ENCODE measurements around the gene SHC2.
"Not testable (repeated sequence)": the region's sequence is repeated elsewhere in the genome, so short reads cannot be mapped to it uniquely, and the experiment has no call there.

Gene SHC2

GRCh38 chr19:491146-491741, 30.4 kb upstream of the SHC2 start:
- DNase-seq (ENCODE audit: low read depth in 2 of 2) = no peak

DNA sequence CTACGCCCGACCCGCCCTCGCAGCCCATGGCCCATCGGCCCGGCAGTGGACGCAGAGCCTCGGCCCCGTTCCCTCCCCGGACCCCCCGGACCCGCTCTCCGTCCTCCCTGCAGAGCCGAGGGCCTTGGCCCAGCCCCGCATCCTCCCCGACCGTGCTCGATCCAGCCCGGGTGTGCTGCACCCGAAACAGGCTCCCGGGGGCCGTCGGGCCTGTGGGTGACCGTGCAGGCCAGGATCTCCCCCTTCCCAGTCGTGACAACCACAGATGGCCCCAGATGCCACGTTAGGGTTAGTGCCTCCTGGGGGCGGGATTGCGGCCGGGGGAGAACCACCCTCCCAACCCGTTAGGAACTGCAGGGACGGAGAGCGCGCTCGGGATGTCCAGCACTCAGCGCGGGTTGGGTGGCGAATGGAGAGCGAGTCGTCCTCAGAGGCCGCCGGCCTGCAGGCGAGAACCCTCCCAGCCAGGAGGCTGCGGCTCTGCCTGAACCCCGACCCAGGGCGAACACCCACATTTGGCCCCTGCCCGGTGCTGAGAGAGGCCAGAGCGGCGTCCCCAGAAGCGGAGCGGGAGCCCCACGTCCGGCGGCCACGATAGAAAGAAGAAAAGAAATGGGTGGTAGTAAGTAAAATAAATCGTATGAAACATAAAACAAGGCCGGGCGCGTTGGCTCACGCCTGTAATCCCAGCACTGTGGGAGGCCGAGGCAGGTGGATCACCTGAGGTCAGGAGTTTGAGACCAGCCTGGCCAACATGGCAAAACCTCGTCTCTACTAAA, 28.8 kb upstream of the SHC2 start:
- DNase-seq (ENCODE audit: low read depth in 2 of 2) = no peak

- peak; percentile 85 to 90 for DNase-seq (ENCODE audit: low read depth in 2 of 2)
These were observed 27.9 kb upstream of the SHC2 start for GRCh38 chr19:488505-489417.

DNA sequence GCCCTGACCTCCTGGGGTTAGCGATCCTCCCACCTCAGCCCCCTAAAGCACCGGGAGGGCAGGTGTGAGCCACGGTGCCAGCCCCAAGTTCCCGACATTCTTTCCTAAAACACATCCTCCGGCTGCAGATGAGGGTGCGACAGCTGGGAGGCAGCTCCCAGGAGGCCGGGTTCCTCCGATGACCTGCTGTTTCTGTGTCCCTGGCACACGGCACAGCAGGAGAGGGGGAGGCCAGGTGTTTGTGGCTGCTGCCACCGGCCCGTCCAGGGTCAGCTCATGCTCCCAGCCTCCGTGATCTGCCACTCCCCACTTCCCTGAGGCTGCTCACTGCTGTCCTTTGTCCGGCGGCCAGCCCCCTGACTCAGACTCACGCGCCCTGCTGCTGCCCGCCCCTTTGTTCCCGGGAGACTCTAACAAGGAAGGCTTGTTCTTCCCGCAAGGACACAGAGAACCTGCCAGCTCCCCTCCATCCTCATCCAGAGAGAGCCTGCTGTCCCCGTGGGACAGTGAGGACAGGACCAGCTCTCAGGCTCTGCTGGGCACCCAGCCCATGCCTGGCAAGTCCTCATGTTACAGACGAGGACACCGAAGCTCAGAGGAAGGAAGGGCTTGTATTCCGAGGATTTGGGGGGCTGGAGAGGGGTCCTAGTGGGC, 24.9 kb upstream of the SHC2 start:
- no peak for DNase-seq (ENCODE audit: low read depth in 2 of 2)

DNA sequence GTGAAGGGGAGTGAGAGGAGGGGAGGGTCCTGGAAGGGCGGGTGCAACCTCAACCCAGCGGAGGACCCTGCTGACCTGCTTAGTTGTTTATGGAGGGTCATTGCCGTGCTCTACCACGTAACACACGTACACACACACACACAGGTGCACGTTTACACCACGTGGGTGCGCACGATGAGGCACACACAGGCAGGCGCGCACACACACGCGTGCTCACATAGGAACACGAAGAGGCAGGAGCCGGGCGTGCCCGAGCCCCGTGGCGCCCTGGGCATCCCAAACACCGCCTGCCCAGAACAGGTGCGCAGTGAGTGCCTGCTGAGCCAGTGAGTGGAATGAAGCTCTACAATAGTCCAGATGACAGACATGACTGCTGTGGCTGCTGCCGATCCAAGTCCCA, 24.2 kb upstream of the SHC2 start:
- no peak for DNase-seq (ENCODE audit: low read depth in 2 of 2)

GRCh38 chr19:484494-484893, 23.7 kb upstream of the SHC2 start:
- DNase-seq (ENCODE audit: low read depth in 2 of 2) = no peak

DNA sequence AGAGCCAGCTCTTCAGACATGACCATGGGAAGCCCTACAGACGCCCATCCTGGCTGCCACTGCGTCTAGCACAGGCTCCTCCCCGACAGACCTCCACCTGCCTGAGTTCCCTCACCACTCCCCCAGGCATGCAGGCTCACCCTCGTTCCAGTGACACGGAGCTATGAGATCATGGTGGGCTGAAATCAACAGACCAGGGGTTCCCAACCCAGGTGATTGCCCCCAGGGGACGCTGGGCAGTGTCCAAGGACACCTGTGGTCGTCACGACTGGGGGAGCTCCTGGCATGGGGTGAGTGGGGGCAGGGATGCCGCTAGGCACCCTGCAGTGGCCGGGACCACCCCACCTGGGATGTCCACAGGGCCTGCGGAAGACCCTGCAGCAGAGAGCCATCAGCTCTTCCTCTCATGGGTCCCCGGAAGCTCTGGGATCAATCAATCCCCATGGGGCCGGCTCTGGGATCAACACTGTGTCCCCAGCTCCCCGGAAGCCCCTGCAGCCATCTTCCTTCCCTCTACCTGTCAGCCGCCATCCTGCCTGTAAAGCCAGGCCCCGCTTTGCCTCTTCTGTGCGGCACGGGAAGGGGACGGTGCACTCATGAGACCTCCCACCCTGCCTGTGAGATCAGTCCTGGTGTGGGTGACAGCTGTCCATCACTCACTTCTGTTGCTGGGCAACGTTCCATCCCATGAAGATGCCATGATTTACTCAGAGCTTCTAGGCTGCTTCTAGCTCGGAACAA, 22.7 kb upstream of the SHC2 start:
- no peak for DNase-seq (ENCODE audit: low read depth in 2 of 2)

GRCh38 chr19:482186-483041, 21.6 kb upstream of the SHC2 start:
- DNase-seq (ENCODE audit: low read depth in 2 of 2) = no peak

DNA sequence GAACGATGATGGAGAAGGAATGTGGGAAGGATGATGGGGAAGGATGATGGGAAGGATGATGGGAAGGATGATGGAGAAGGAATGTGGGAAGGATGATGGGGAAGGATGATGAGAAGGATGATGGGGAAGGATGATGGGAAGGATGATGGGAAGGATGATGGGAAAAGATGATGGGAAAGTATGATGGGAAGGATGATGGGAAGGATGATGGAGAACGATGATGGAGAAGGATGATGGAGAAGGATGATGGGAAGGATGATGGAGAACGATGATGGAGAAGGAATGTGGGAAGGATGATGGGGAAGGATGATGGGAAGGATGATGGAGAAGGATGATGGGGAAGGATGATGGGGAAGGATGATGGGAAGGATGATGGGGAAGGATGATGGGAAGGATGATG, 20.3 kb upstream of the SHC2 start:
- not testable (repeated sequence) for DNase-seq (ENCODE audit: low read depth in 2 of 2)

DNA sequence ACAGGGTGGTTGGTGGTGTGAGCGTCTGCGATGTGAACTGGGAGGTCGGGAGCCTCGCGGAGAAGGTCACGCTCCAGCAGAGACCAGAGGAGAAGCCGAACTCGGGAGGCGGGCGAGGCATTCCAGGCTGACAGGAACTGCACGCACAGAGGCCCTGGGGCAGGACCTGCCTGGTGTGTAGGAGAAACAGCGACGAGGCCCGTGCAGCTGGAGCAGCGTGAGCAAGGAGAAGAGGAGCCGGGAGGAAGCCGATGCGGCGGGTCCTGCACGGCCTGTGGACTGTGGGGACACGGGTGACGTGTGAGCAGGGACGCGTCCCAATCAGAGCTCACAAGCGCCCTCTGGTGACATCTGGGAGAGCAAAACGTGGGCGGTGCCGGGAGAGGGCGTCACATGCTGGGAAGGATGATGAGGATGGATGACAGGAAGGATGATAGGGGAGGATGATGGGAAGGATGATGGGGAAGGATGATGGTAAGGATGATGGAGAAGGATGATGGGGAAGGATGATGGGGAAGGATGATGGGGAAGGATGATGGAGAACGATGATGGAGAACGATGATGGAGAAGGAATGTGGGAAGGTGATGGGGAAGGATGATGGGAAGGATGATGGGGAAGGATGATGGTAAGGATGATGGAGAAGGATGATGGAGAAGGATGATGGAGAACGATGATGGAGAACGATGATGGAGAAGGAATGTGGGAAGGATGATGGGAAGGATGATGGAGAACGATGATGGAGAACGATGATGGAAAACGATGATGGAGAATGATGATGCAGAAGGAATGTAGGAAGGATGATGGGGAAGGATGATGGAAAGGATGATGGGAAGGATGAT, 19.4 kb upstream of the SHC2 start:
- DNase-seq (ENCODE audit: low read depth in 2 of 2) = no peak

DNA sequence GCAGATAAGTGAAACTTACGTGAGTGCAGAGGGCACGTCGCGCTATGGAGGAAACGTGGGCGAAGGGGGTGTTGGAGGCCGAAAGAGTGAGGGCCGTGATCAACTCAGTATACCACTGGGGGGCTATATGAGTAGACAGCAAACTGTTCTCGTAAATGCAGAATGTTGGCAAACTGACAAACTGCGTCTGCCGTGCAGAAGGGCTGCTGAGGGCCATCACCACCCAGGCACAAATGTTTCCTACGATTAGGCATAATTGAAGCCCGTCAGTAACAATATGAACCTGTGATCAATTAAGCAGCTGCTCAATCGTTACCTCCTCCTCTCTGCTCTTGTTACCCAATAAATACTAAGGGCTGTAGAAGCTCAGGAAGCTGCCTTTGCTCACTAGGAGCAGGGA, 18.1 kb upstream of the SHC2 start:
- no peak for DNase-seq (ENCODE audit: low read depth in 2 of 2)

DNA sequence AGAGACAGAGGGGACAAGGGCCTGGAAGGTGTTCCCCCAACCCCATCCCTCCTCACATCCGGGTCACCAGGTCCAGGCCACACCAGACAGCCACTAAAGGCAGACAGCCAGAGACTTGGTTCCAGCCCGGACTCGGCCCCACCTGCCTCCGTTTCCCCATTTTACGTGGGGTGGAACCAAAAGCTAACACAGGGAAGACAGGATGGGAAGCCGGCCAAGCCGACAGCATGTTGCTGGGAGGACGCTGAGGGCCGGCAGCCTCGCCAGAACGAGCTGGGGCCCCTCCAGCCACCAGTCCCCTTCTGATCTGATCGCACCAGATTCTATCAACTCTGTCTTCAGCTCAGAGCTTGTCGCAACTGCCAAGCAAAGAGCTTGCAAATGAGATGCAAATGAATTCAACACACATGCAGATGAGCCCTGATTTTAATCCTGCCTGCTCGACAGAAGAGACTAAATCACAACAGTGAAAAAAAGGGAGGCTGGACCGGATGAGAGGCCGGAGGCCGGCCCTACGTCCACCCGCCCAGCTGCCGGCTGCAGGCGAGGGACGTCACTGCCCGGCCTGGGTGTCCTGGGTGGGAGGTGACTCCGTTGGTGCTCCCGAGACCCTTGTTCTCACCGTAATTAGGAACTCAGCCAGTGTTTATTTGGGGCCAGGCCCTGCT, 17.5 kb upstream of the SHC2 start:
- no peak for DNase-seq (ENCODE audit: low read depth in 2 of 2)

DNA sequence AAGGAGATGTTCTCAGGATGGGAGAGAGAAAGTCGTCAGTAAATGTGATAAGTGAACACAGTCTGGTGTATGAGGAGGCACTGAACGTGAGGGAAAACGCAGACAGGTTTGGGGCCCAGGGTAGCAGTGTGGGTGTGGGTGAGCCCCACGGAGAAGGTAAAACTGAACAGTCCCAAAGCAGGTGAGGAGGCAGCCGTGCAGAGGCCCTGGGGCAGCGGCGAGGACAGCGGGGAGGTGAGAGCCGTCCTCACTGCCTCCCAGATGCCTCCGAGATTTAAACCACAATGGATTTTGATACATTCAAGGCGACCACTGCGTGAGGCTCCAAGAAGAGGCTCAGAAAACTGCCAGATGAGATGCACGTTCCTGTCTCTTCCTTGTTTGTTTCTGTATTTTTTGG, 14.5 kb upstream of the SHC2 start:
- no peak for DNase-seq (ENCODE audit: low read depth in 2 of 2)

DNA sequence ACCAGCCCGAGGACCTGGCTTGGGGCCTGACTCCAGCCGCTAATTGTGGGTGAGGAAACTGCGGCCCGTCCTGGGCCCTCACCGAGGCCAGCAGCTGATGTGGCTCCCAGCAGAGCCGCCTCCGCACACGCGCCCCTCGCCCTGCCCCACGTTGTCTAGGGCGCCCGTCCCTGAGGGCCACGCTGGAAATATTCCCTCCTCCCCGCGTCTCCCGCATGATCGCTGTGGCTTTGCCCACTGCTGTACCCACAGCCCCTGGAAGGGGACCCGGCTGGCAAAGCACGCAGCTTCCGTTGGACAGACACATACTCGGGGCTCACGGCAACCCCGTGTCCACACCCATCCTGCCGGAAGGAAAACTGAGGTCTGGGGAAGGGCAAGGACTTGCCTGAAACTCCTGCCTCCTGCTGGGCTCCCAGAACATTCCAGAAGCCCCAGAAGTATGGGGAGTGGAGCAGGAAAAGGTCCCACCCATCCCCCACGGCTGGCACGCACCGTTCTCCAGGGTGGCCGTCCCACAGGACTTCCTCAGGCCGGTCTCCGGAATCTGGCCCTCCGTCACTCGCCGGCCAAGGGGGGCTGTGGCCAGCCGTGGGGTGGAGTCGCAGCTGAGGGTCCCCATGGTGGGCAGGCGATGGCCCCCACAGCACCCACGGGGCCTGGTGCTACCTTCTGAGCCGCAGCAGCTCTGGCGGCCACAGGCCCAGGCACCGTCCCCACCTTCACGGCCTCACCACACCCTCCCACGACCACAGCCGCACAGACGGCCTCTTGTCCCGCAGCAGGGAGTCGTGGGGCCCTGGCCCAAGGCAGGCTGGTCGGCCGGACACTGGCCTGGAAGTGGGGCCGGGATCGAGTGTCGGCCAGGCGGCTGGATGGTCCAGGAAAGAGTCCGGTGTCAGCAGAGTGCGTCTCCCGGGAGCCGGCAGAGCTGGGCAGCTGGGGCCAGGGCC, 13.6 kb upstream of the SHC2 start:
- DNase-seq (ENCODE audit: low read depth in 2 of 2) = no peak

- DNase-seq (ENCODE audit: low read depth in 2 of 2) = no peak
These were observed 11.4 kb upstream of the SHC2 start for GRCh38 chr19:472005-472858.

- DNase-seq (ENCODE audit: low read depth in 2 of 2) = no peak
These were observed 9.9 kb upstream of the SHC2 start for GRCh38 chr19:470701-471100.

GRCh38 chr19:469833-470232, 9.0 kb upstream of the SHC2 start:
- DNase-seq (ENCODE audit: low read depth in 2 of 2) = no peak

Data from activated CD4-positive, alpha-beta T cell treated with anti-CD3 and anti-CD28 coated beads for 24 hours (primary cell).